Panc1 (cell line): Measurements from ENCODE around the gene ATP6V1G1. TPM values are rescaled to one million over a fixed set of nuclear protein-coding genes. Genes with fewer than 3 reads are reported as not detected.

Experiments used
- ATAC-seq: fragments of 200-7000 bp; cut with Tn5 transposase; 2 replicates; pipeline ENCODE4 v1.9.1; 2020; ENCODE audit warnings: mild to moderate bottlenecking, moderate library complexity
- BruUV-seq: library from RNA; stranded (reverse); fragments of 400-500 nt; replicated peaks from 2 replicates; lab custom pipeline; 2021; lab: Mats Ljungman, UMichigan
- CTCF ChIA-PET: fragments of 300-600 bp; sonication (Branson Sonifier 250); formaldehyde crosslinking; loops from one replicate; lab custom pipeline; 2022; ENCODE audit warnings: antibody characterized with exemption; lab: Charles Lee
- POLR2A ChIA-PET: fragments of 300-600 bp; sonication (Branson Sonifier 250); formaldehyde crosslinking; loops from one replicate; lab custom pipeline; 2022; ENCODE audit warnings: antibody characterized with exemption; lab: Charles Lee
- DNase-seq: peaks from one replicate; pipeline ENCODE4 v3.0.0-alpha.2; 2010; ENCODE audit warnings: low read depth, low spot score
- H3K27ac ChIP-seq: 2 replicates; pipeline ENCODE4 v1.5.1; 2011; ENCODE audit warnings: mild to moderate bottlenecking, low read length, inconsistent platforms
- H3K27me3 ChIP-seq: fragments of 200-500 bp; sonication (Bioruptor generic); 2 replicates; pipeline ENCODE4 v1.6.0; 2014; ENCODE audit warnings: low read length, inconsistent platforms; ENCODE audit not compliant: control insufficient read depth, insufficient read depth
- H3K36me3 ChIP-seq: fragments of 200-500 bp; sonication (Bioruptor generic); 2 replicates; pipeline ENCODE4 v1.5.1; 2014; ENCODE audit warnings: inconsistent platforms, mild to moderate bottlenecking, low read length, moderate library complexity; ENCODE audit not compliant: control insufficient read depth, insufficient read depth
- H3K4me1 ChIP-seq: 2 replicates; pipeline ENCODE4 v1.5.1; 2011; ENCODE audit warnings: inconsistent platforms, mild to moderate bottlenecking, low read length, moderate library complexity; ENCODE audit not compliant: control insufficient read depth, insufficient read depth
- H3K4me3 ChIP-seq, 2 experiments: 2 replicates each; pipeline ENCODE4 v1.5.1; 2011 to 2012; ENCODE audit warnings: low read depth in 2 of 2, low read length in 2 of 2, mild to moderate bottlenecking in 2 of 2, inconsistent platforms in 1 of 2, moderate library complexity in 1 of 2
- H3K9me3 ChIP-seq: fragments of 200-500 bp; sonication (Bioruptor generic); 2 replicates; pipeline ENCODE4 v1.5.1; 2014; ENCODE audit warnings: low read depth, mild to moderate bottlenecking, inconsistent platforms, low read length, moderate library complexity; ENCODE audit not compliant: control insufficient read depth, insufficient read depth
- CTCF ChIP-seq: fragments of 450-650 bp; IDR thresholded peaks from 2 replicates; pipeline ENCODE4 v1.5.1; 2017; ENCODE audit warnings: mild to moderate bottlenecking
- POLR2AphosphoS5 ChIP-seq: IDR thresholded peaks from 2 replicates; pipeline ENCODE4 v1.6.1; 2012; ENCODE audit warnings: mild to moderate bottlenecking, low read depth, low read length, moderate library complexity
- SIN3A ChIP-seq: IDR thresholded peaks from 2 replicates; pipeline ENCODE4 v1.6.1; 2012; ENCODE audit warnings: low read depth, mild to moderate bottlenecking, low read length, moderate library complexity, borderline replicate concordance; ENCODE audit not compliant: insufficient read depth
- TCF7L2 ChIP-seq: IDR thresholded peaks from 2 replicates; pipeline ENCODE4 v1.6.1; 2011; ENCODE audit warnings: mild to moderate bottlenecking, low read depth, low read length, inconsistent platforms
- in situ Hi-C: cut with HindIII; loops from 2 replicates; pipeline ENCODE4 v1.10.0; 2016; ENCODE audit warnings: low sequenced_read_pairs, low pct_unique_long_range_greater_than_20kb
- intact Hi-C: fragments of 100-400 bp; cut with micrococcal nuclease; formaldehyde crosslinking; loops from one replicate; pipeline ENCODE4 v1.10.0; 2022; ENCODE audit not compliant: unreplicated experiment
- total RNA-seq: library from RNA; stranded (reverse); gene quantifications from one replicate; pipeline ENCODE4 v1.2.1, GENCODE V29; 2021; ENCODE audit not compliant: unreplicated experiment
- TF ChIP-seq, protein P1 (sequence below), 2 experiments: IDR thresholded peaks; 2 replicates each; pipeline ENCODE4 v1.6.1; 2011 to 2012; ENCODE audit warnings: low read depth in 2 of 2, control low read depth in 1 of 2, low read length in 1 of 2, mild to moderate bottlenecking in 1 of 2, moderate library complexity in 1 of 2; ENCODE audit not compliant: insufficient read depth in 1 of 2

The ATP6V1G1 gene
- total RNA-seq, 1 experiment from 2014 or later, result 71.8 TPM

GRCh38 chr9:114616684-114617520 is 29.3 kb downstream of the ATP6V1G1 start:
- no peaks in the 10 kb centered on the region for H3K9me3 ChIP-seq
- intact Hi-C loops (no loop called here), in situ Hi-C loops (no loop called here)
- no peak for ATAC-seq
- ChIA-PET POLR2A (no interaction called here), CTCF (no interaction called here)
- TF ChIP-seq TCF7L2, result no peak
- TF ChIP-seq SIN3A, result no peak
- TF ChIP-seq, protein P1, sequence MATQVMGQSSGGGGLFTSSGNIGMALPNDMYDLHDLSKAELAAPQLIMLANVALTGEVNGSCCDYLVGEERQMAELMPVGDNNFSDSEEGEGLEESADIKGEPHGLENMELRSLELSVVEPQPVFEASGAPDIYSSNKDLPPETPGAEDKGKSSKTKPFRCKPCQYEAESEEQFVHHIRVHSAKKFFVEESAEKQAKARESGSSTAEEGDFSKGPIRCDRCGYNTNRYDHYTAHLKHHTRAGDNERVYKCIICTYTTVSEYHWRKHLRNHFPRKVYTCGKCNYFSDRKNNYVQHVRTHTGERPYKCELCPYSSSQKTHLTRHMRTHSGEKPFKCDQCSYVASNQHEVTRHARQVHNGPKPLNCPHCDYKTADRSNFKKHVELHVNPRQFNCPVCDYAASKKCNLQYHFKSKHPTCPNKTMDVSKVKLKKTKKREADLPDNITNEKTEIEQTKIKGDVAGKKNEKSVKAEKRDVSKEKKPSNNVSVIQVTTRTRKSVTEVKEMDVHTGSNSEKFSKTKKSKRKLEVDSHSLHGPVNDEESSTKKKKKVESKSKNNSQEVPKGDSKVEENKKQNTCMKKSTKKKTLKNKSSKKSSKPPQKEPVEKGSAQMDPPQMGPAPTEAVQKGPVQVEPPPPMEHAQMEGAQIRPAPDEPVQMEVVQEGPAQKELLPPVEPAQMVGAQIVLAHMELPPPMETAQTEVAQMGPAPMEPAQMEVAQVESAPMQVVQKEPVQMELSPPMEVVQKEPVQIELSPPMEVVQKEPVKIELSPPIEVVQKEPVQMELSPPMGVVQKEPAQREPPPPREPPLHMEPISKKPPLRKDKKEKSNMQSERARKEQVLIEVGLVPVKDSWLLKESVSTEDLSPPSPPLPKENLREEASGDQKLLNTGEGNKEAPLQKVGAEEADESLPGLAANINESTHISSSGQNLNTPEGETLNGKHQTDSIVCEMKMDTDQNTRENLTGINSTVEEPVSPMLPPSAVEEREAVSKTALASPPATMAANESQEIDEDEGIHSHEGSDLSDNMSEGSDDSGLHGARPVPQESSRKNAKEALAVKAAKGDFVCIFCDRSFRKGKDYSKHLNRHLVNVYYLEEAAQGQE (IDR thresholded peaks at IDR 0.05; ENCODE audit: insufficient read depth in 1 of 2, low read depth in 2 of 2, low read length in 1 of 2), result no peak
- TF ChIP-seq CTCF, result no peak
- peaks cover 12% of the 10 kb centered on the region for H3K4me1 ChIP-seq
- no TSS peak for BruUV-seq
- DNase-seq, result no peak
- no peaks in the 10 kb centered on the region for H3K36me3 ChIP-seq
- H3K27me3 ChIP-seq, result no peaks in the 10 kb centered on the region
- H3K4me3 ChIP-seq, result no peak overlapping the region
- H3K27ac ChIP-seq, result no peak overlapping the region

DNA sequence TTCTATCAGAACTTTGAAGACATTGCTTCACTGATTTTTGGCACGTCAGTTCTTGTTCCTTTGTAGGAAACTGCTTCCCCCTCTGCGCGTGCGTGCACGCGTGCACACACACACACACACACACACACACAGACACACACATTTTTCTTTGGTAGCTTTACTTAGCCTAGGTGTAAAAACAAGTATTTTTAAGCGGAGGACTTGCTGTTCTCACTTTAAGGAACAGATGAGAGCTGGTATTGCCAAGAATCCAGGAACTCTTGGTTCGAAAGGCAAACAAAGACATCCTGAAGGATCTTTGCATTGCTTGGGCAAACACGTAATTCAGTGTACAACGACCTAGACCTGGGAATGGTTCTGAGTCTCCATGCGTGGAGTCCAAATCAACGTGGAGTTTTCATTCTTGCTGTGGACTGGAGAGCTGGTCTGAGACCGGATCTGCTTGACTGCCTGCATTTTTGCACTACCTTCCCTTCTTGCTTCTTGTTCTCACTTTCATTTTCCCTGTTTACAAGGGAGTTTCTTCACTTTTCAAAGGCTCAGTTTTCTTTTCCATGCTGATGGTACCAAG is 31.7 kb downstream of the ATP6V1G1 start:
- no peak overlapping the region for H3K27ac ChIP-seq
- TSS peak; percentile 69 for BruUV-seq
- H3K9me3 ChIP-seq, result no peaks in the 10 kb centered on the region
- H3K36me3 ChIP-seq, result no peaks in the 10 kb centered on the region
- CTCF ChIA-PET, result no interaction called here
- no peaks in the 10 kb centered on the region for H3K27me3 ChIP-seq
- intact Hi-C loops (no loop called here), in situ Hi-C loops (no loop called here)
- TF ChIP-seq POLR2AphosphoS5 (no peak), CTCF (no peak), SIN3A (no peak), TCF7L2 (no peak)
- TF ChIP-seq, protein P1 (IDR thresholded peaks at IDR 0.05; ENCODE audit: insufficient read depth in 1 of 2, low read depth in 2 of 2, low read length in 1 of 2), result no peak
- H3K4me3 ChIP-seq, result no peak overlapping the region
- DNase-seq (no peak), ATAC-seq (no peak)
- POLR2A ChIA-PET, result no interaction called here
- H3K4me1 ChIP-seq, result peaks cover 3% of the 10 kb centered on the region; the same call in 1 of the 2 replicates
